Measurements from ENCODE around the gene UPF3B.

DNA sequence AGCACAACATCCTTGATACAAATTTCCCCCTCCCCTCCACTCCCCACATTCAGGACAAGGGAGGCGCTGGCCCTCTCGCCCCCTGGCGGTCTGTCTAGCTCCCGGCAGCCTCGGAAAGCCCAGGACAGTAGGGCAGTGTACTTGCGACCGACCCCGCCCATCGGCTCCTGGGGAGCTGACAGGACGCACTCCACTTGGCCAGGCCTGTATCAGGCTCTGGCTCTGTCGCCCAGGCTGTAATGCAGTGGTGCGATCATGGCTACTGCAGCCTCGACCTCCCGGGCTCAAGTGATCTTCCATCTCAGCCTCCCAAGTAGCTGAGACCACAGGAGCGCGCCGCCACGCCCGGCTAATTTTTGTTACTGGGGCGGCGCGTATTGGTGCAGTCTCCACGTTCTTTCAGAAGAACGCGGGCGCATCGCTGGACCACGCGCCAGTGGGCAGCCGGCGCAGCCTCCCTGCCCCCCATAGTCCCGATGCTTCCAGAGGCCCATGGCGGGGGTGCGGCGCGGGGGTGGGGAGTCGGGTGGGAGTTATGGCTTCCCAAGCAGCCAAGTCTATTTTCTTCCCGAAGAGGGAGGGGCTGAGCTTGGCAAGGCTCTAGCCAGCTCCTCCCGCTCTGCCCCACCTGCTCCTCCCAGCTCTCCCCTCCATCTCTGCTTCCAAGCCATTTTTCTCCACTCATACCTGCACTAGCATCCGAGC, 35.1 kb upstream of the UPF3B start:
- TF ChIP-seq POLR2A (IDR thresholded peaks at IDR 0.05; ENCODE audit: low read length) (no peak), GATA1 (IDR thresholded peaks at IDR 0.05; ENCODE audit: low read depth, low read length) (no peak)

All from erythroblast (primary cell).